T follicular helper cell (primary cell): ENCODE data around the gene GALNT9.

ENCODE experiments used
- DNase-seq: peaks from one replicate; pipeline ENCODE4 v3.0.0-alpha.2; 2020; ENCODE audit warnings: low read depth

GALNT9 gene

GRCh38 chr12:132325733-132326130 is 3.7 kb downstream of the GALNT9 start:
- no peak for DNase-seq

GRCh38 chr12:132324841-132325732 is 4.3 kb downstream of the GALNT9 start:
- DNase-seq = no peak

GRCh38 chr12:132324173-132324572 is 5.2 kb downstream of the GALNT9 start:
- DNase-seq = no peak

- DNase-seq = no peak
Measured at GRCh38 chr12:132323171-132324010, 6.0 kb downstream of the GALNT9 start.

- DNase-seq = no peak
Measured at GRCh38 chr12:132322206-132323132, 6.9 kb downstream of the GALNT9 start.

- no peak for DNase-seq
Measured at GRCh38 chr12:132321321-132322118, 7.9 kb downstream of the GALNT9 start.

GRCh38 chr12:132320767-132321211 is 8.6 kb downstream of the GALNT9 start:
- no peak for DNase-seq

GRCh38 chr12:132319991-132320570 is 9.3 kb downstream of the GALNT9 start:
- no peak for DNase-seq

- DNase-seq = no peak
Measured at GRCh38 chr12:132319359-132319950, 9.9 kb downstream of the GALNT9 start.

GRCh38 chr12:132318618-132319033 is 10.8 kb downstream of the GALNT9 start:
- no peak for DNase-seq

- DNase-seq = no peak
Measured at GRCh38 chr12:132318135-132318534, 11.3 kb downstream of the GALNT9 start.

GRCh38 chr12:132317233-132317938 is 12.0 kb downstream of the GALNT9 start:
- DNase-seq = no peak

GRCh38 chr12:132316497-132317232 is 12.7 kb downstream of the GALNT9 start:
- no peak for DNase-seq

- no peak for DNase-seq
Measured at GRCh38 chr12:132315951-132316350, 13.4 kb downstream of the GALNT9 start.

- no peak for DNase-seq
Measured at GRCh38 chr12:132315507-132315906, 13.9 kb downstream of the GALNT9 start.

GRCh38 chr12:132314516-132315233 is 14.7 kb downstream of the GALNT9 start:
- DNase-seq = no peak

- no peak for DNase-seq
Measured at GRCh38 chr12:132314035-132314434, 15.4 kb downstream of the GALNT9 start.

GRCh38 chr12:132313182-132313581 is 16.2 kb downstream of the GALNT9 start:
- no peak for DNase-seq
